GM23338 (cell line): ENCODE results near the gene EPAS1. TPM values are rescaled to one million over a fixed set of nuclear protein-coding genes. Genes with fewer than 3 reads are reported as not detected.
A peak's percentile ranks its signal among the peaks of the same experiment; 100 is the strongest.

Experiments
- ATAC-seq: fragments of 200-7000 bp; cut with Tn5 transposase; 3 replicates; pipeline ENCODE4 v1.9.1; 2020
- DNase-seq: peaks from one replicate; pipeline ENCODE4 v3.0.0-alpha.2; 2015; ENCODE audit warnings: low spot score
- H2AFZ ChIP-seq: fragments of 200-600 bp; sonication (generic); 2 replicates; pipeline ENCODE4 v1.8.0; 2016; ENCODE audit warnings: antibody characterized with exemption, mild to moderate bottlenecking, moderate library complexity
- H3F3A ChIP-seq: fragments of 200-600 bp; sonication (generic); replicated peaks from 2 replicates; pipeline ENCODE4 v1.8.0; 2017; ENCODE audit warnings: antibody characterized with exemption, mixed run types, low read depth
- H3K27ac ChIP-seq: fragments of 200-600 bp; sonication (generic); 2 replicates; pipeline ENCODE4 v1.6.1; 2016; ENCODE audit warnings: low read depth
- H3K27me3 ChIP-seq: fragments of 200-600 bp; sonication (generic); 2 replicates; pipeline ENCODE4 v1.8.0; 2016; ENCODE audit warnings: mild to moderate bottlenecking, mixed run types, moderate library complexity; ENCODE audit not compliant: insufficient read depth
- H3K36me3 ChIP-seq: fragments of 200-600 bp; sonication (generic); 2 replicates; pipeline ENCODE4 v1.8.0; 2016; ENCODE audit warnings: mild to moderate bottlenecking; ENCODE audit not compliant: insufficient read depth
- H3K4me1 ChIP-seq: fragments of 200-600 bp; sonication (generic); 2 replicates; pipeline ENCODE4 v1.8.0; 2016; ENCODE audit warnings: mild to moderate bottlenecking, moderate library complexity; ENCODE audit not compliant: insufficient read depth
- H3K4me2 ChIP-seq: fragments of 200-600 bp; sonication (generic); 2 replicates; pipeline ENCODE4 v1.7.1; 2017; ENCODE audit warnings: mixed run types
- H3K4me3 ChIP-seq: fragments of 200-600 bp; sonication (generic); 2 replicates; pipeline ENCODE4 v1.6.1; 2016; ENCODE audit warnings: mixed run types
- H3K79me2 ChIP-seq: fragments of 200-600 bp; sonication (generic); replicated peaks from 2 replicates; pipeline ENCODE4 v1.8.0; 2017; ENCODE audit warnings: mild to moderate bottlenecking; ENCODE audit not compliant: insufficient read depth
- H3K9me2 ChIP-seq: fragments of 200-600 bp; sonication (generic); 2 replicates; pipeline ENCODE4 v1.8.0; 2017; ENCODE audit not compliant: insufficient read depth
- H4K20me1 ChIP-seq: fragments of 200-600 bp; sonication (generic); replicated peaks from 2 replicates; pipeline ENCODE4 v1.8.0; 2017; ENCODE audit warnings: mild to moderate bottlenecking; ENCODE audit not compliant: insufficient read depth
- H3K27ac Mint-ChIP-seq: 2 replicates; pipeline ENCODE4 v1.8.0; 2020; ENCODE audit warnings: inconsistent platforms, mild to moderate bottlenecking, moderate library complexity, mixed read lengths
- H3K27me3 Mint-ChIP-seq: 3 replicates; pipeline ENCODE4 v1.8.0; 2022; ENCODE audit warnings: low read depth, mild to moderate bottlenecking, moderate library complexity, mixed read lengths, inconsistent platforms; ENCODE audit not compliant: insufficient read depth, poor library complexity
- H3K36me3 Mint-ChIP-seq: 3 replicates; pipeline ENCODE4 v1.8.0; 2021; ENCODE audit warnings: low read depth, mild to moderate bottlenecking, inconsistent platforms, moderate library complexity, mixed read lengths
- H3K4me1 Mint-ChIP-seq: 3 replicates; pipeline ENCODE4 v1.8.0; 2020; ENCODE audit warnings: mild to moderate bottlenecking, inconsistent platforms, mixed read lengths
- H3K4me3 Mint-ChIP-seq: 3 replicates; pipeline ENCODE4 v1.8.0; 2021; ENCODE audit warnings: moderate library complexity, mild to moderate bottlenecking, inconsistent platforms, mixed read lengths
- H3K9me3 Mint-ChIP-seq: 3 replicates; pipeline ENCODE4 v1.8.0; 2020; ENCODE audit warnings: moderate library complexity, mild to moderate bottlenecking, inconsistent platforms, mixed read lengths
- CREB1 ChIP-seq: fragments of 250-450 bp; sonication (Bioruptor Pico); IDR thresholded peaks from 2 replicates; pipeline ENCODE4 v1.5.0; 2020; ENCODE audit warnings: low read depth, mild to moderate bottlenecking, moderate library complexity
- CTCF ChIP-seq, 2 experiments: fragments of 200-600 bp in 1 of 2; sonication (generic) in 1 of 2; conservative IDR thresholded peaks; 2 replicates each; pipeline versions ENCODE4 v1.5.1 to v1.6.1; 2016 to 2017; ENCODE audit warnings: antibody characterized with exemption in 2 of 2, low read depth in 2 of 2, mild to moderate bottlenecking in 2 of 2, moderate library complexity in 1 of 2
- ETS1 ChIP-seq: IDR thresholded peaks from 2 replicates; pipeline ENCODE4 v1.6.1; 2016; ENCODE audit warnings: antibody characterized with exemption
- EZH2 ChIP-seq: fragments of 200-600 bp; sonication (generic); IDR thresholded peaks from one replicate; pipeline ENCODE4 v1.8.0; 2017; ENCODE audit warnings: antibody characterized with exemption, mild to moderate bottlenecking, low read depth; ENCODE audit not compliant: unreplicated experiment
- JUNB ChIP-seq: IDR thresholded peaks from one replicate; pipeline ENCODE4 v1.6.1; 2016; ENCODE audit warnings: antibody characterized with exemption; ENCODE audit not compliant: unreplicated experiment
- NANOG ChIP-seq: IDR thresholded peaks from 2 replicates; pipeline ENCODE4 v1.6.1; 2016; ENCODE audit warnings: antibody characterized with exemption, borderline replicate concordance
- POLR2AphosphoS5 ChIP-seq: IDR thresholded peaks from 2 replicates; pipeline ENCODE4 v1.6.1; 2016; ENCODE audit warnings: antibody characterized with exemption, low read depth
- STAT1 ChIP-seq: IDR thresholded peaks from one replicate; pipeline ENCODE4 v1.6.1; 2016; ENCODE audit warnings: antibody characterized with exemption; ENCODE audit not compliant: unreplicated experiment
- ZNF114 ChIP-seq: fragments of 250-450 bp; sonication (Bioruptor Pico); IDR thresholded peaks from 2 replicates; pipeline ENCODE4 v1.5.0; 2020; ENCODE audit warnings: mild to moderate bottlenecking, moderate library complexity
- ZNF331 ChIP-seq: fragments of 250-450 bp; sonication (Bioruptor Pico); IDR thresholded peaks from 2 replicates; pipeline ENCODE4 v1.5.0; 2020; ENCODE audit warnings: low read depth, mild to moderate bottlenecking, moderate library complexity
- polyA plus RNA-seq: library from polyadenylated mRNA; unstranded; fragments of >200 nt; fragmentation: Nextera tagmentation; extraction: Ambion mirVana; gene quantifications from 2 replicates; pipeline ENCODE4 v1.2.1, GENCODE V29; 2016
- total RNA-seq: library from RNA; depleted of rRNA; stranded (reverse); fragments of >200 nt; shearing (Covaris generic); gene quantifications from 2 replicates; pipeline ENCODE4 v1.2.3, GENCODE V29; 2014

Gene EPAS1
- total and polyA plus RNA-seq, 2 experiments from 2014 or later, result 0.68 to 5.4 TPM

GRCh38 chr2:46331109-46331766, 34.0 kb downstream of the EPAS1 start:
- no peak for TF ChIP-seq ZNF331 (CRISPR knock-in tag)
- TF ChIP-seq JUNB, result no peak
- no peak for TF ChIP-seq CREB1 (CRISPR knock-in tag)
- no peak overlapping the region for H3K4me3 Mint-ChIP-seq
- Histone ChIP-seq H3K27ac (no peak overlapping the region), H2AFZ (peak overlapping the region; percentile 63; the same call in 1 of the 2 replicates), H3K4me3 (no peak overlapping the region), H3K27me3 (no peaks in the 10 kb centered on the region), H4K20me1 (no peaks in the 10 kb centered on the region), H3K4me2 (no peak overlapping the region), H3K36me3 (no peaks in the 10 kb centered on the region), H3F3A (no peaks in the 10 kb centered on the region), H3K4me1 (peaks cover 28% of the 10 kb centered on the region), H3K79me2 (no peaks in the 10 kb centered on the region), H3K9me2 (0 out of 2 replicates have a peak, but pooled peaks cover 9% of the 10 kb centered on the region)
- no peak overlapping the region for H3K27ac Mint-ChIP-seq
- peaks cover 35% of the 10 kb centered on the region for H3K4me1 Mint-ChIP-seq
- H3K27me3 Mint-ChIP-seq, result peaks cover under 1% of the 10 kb centered on the region
- no peaks in the 10 kb centered on the region for H3K36me3 Mint-ChIP-seq
- H3K9me3 Mint-ChIP-seq, result no peaks in the 10 kb centered on the region; the same call in 2 of the 3 replicates
- no peak for DNase-seq
- no peak for ATAC-seq

- H4K20me1 ChIP-seq, result no peaks in the 10 kb centered on the region
- no peak overlapping the region for H3K27ac ChIP-seq
- no peaks in the 10 kb centered on the region for H3K36me3 ChIP-seq
- peaks cover 36% of the 10 kb centered on the region for H3K4me1 ChIP-seq
- DNase-seq (no peak), ATAC-seq (no peak)
- no peak for TF ChIP-seq ZNF114 (CRISPR knock-in tag)
- no peak for TF ChIP-seq ETS1
- no peak for TF ChIP-seq CTCF (conservative IDR thresholded peaks at IDR 0.05; ENCODE audit: low read depth in 2 of 2)
- no peak for TF ChIP-seq STAT1
- TF ChIP-seq CREB1 (CRISPR knock-in tag), result no peak
- TF ChIP-seq EZH2, result no peak
- no peak for TF ChIP-seq NANOG
- TF ChIP-seq POLR2AphosphoS5, result no peak
- no peak for TF ChIP-seq ZNF331 (CRISPR knock-in tag)
- no peak overlapping the region for H3K27ac Mint-ChIP-seq
- H3K4me2 ChIP-seq, result no peak overlapping the region
- H3K4me3 ChIP-seq, result no peak overlapping the region
- peaks cover 48% of the 10 kb centered on the region for H3K4me1 Mint-ChIP-seq
- H3K4me3 Mint-ChIP-seq, result no peak overlapping the region
- no peaks in the 10 kb centered on the region for H3K79me2 ChIP-seq
- 0 out of 2 replicates have a peak, but pooled peaks cover 6% of the 10 kb centered on the region for H3K9me2 ChIP-seq
- no peaks in the 10 kb centered on the region for H3F3A ChIP-seq
- H3K36me3 Mint-ChIP-seq, result no peaks in the 10 kb centered on the region
- no peaks in the 10 kb centered on the region for H3K27me3 ChIP-seq
- H3K27me3 Mint-ChIP-seq, result peaks cover 6% of the 10 kb centered on the region
- H3K9me3 Mint-ChIP-seq, result no peaks in the 10 kb centered on the region; the same call in 2 of the 3 replicates
- H2AFZ ChIP-seq, result no peak overlapping the region
Measured at GRCh38 chr2:46332686-46333281, 35.6 kb downstream of the EPAS1 start.
